D341Med (cell line): ENCODE measurements around the gene CDHR1.
A peak's percentile ranks its signal among the peaks of the same experiment; 100 is the strongest.

Experiments used
- DNase-seq: peaks from one replicate; pipeline ENCODE4 v3.0.0; 2012; ENCODE audit warnings: low spot score

Gene CDHR1

GRCh38 chr10:84264611-84265141, 70.3 kb downstream of the CDHR1 start:
- DNase-seq = peak; percentile 80

- peak; percentile 38 for DNase-seq
Measured at GRCh38 chr10:84265418-84265817, 71.1 kb downstream of the CDHR1 start.

GRCh38 chr10:84267503-84268126, 73.3 kb downstream of the CDHR1 start:
- DNase-seq = no peak

- DNase-seq = no peak
Measured at GRCh38 chr10:84269162-84269561, 74.8 kb downstream of the CDHR1 start.
